Heart left ventricle (tissue), 13 donors: Measurements from ENCODE around the gene CCDC170.

Experiments
- CTCF ChIP-seq, 12 donors: fragments of 200-600 bp; sonication (generic) in 4 of 12; IDR thresholded peaks; one replicate each; pipeline versions ENCODE4 v1.5.0 to v1.8.0; 2018 to 2022; ENCODE audit warnings: antibody characterized with exemption in 12 of 12, mild to moderate bottlenecking in 5 of 12
- POLR2A ChIP-seq, 2 donors: fragments of 450-650 bp; IDR thresholded peaks; one replicate each; pipeline ENCODE4 v1.6.1; 2017; ENCODE audit warnings: antibody characterized with exemption in 2 of 2, mild to moderate bottlenecking in 2 of 2, moderate library complexity in 2 of 2
- donor health status: ischemic (EF 13 %, LVEDD 7.1; RV severe dilation, severe dysfunction).
- donor health status: DM: no; HTN: yes; CAD: no.
- donor health status: DM: no; HTN: no; CAD: no.
- donor health status: ischemic (EF 25% LVEDD 6.9; RV normal size, moderate dysfunction).
- donor health status: ischemic (EF 25% LVEDD 5.7; RV mildly dilated, moderate dysfunction).
- donor health status: ischemic (EF 35%, LVEDD 5.7; RV mildly dilated, moderate dysfunction).
- donor health status: nonischemic (EF 11% LVEDD 7.7; RV severe dilation, severe dysfunction).
- donor health status: DM: yes; HTN: yes; CAD: no.
- donor health status: PGD.
- donor health status: ischemic (EF 29% LVEDD 5.4; RV normal size, mild dysfunction).
- donor health status: nonischemic (EF 23%, LVEDD 6.1; RV moderate dilation, normal function).

DNA sequence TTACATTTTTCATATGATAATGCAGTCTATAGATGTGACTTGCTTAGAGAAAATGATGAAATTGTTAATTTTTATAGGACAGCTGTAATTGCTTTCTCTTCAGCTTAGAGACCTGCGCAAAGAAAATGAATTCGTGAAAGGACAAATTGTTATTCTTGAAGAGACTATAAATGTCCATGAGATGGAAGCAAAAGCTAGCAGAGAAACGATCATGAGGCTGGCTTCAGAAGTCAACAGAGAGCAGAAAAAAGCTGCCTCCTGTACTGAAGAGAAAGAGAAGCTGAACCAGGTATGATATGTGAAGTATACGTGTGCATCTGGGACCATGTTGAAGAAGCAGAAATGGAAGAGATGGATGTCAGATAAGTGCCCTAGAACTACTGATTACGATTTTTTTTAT lies 54.4 kb downstream of the CCDC170 start:
- TF ChIP-seq CTCF (IDR thresholded peaks at IDR 0.05): peak in 4 of 12 donors; percentile 9 to 19 (median 14)
- no peak for TF ChIP-seq POLR2A (IDR thresholded peaks at IDR 0.05)
